HepG2 (cell line): Measurements from ENCODE around the gene ZNF341. TPM values are rescaled to one million over a fixed set of nuclear protein-coding genes. Genes with fewer than 3 reads are reported as not detected.

ENCODE experiments used
- KLF12 ChIP-seq: sonication (generic); formaldehyde crosslinking; IDR thresholded peaks from 2 replicates; pipeline ENCODE4 v1.4.0; 2020; ENCODE audit warnings: missing genetic modification reagents, borderline replicate concordance
- NR2C2 ChIP-seq: sonication (generic); formaldehyde crosslinking; IDR thresholded peaks from 2 replicates; pipeline ENCODE4 v1.4.0; 2020; ENCODE audit warnings: missing genetic modification reagents, mild to moderate bottlenecking, moderate library complexity, borderline replicate concordance
- PITX1 ChIP-seq: sonication (generic); formaldehyde crosslinking; IDR thresholded peaks from 2 replicates; pipeline ENCODE4 v1.5.1; 2020; ENCODE audit warnings: mild to moderate bottlenecking, missing genetic modification reagents
- PLRG1 ChIP-seq: fragments of 450-650 bp; conservative IDR thresholded peaks from 2 replicates; pipeline ENCODE4 v1.6.1; 2016
- SP2 ChIP-seq: sonication (generic); formaldehyde crosslinking; IDR thresholded peaks from 2 replicates; pipeline ENCODE4 v1.5.1; 2020; ENCODE audit warnings: mild to moderate bottlenecking, missing genetic modification reagents
- SRF ChIP-seq: IDR thresholded peaks from 2 replicates; pipeline ENCODE4 v1.6.1; 2011; ENCODE audit warnings: mild to moderate bottlenecking, low read depth, low read length, moderate library complexity
- SRSF1 ChIP-seq: fragments of 200-400 bp; formaldehyde crosslinking; optimal IDR thresholded peaks from 2 replicates; pipeline ENCODE3; 2017; ENCODE audit warnings: mild to moderate bottlenecking, low read depth, low read length, moderate library complexity
- TRIM24 ChIP-seq: sonication (generic); formaldehyde crosslinking; IDR thresholded peaks from 2 replicates; pipeline ENCODE4 v1.8.0; 2022; ENCODE audit warnings: mild to moderate bottlenecking, missing genetic modification reagents
- ZKSCAN8 ChIP-seq: IDR thresholded peaks from 2 replicates; pipeline ENCODE4 v1.6.1; 2016; ENCODE audit warnings: borderline replicate concordance, missing genetic modification reagents, missing compliant biosample characterization
- ZNF3 ChIP-seq: IDR thresholded peaks from 2 replicates; pipeline ENCODE4 v1.7.0; 2017; ENCODE audit warnings: inconsistent platforms
- ZNF333 ChIP-seq: sonication (generic); formaldehyde crosslinking; IDR thresholded peaks from 2 replicates; pipeline ENCODE4 v1.4.0; 2020; ENCODE audit warnings: mild to moderate bottlenecking, missing genetic modification reagents, borderline replicate concordance
- ZNF33B ChIP-seq: sonication (generic); formaldehyde crosslinking; IDR thresholded peaks from 2 replicates; pipeline ENCODE4 v1.5.1; 2020; ENCODE audit warnings: mild to moderate bottlenecking, missing genetic modification reagents
- ZNF552 ChIP-seq: sonication (generic); formaldehyde crosslinking; IDR thresholded peaks from 2 replicates; pipeline ENCODE4 v1.9.0; 2022; ENCODE audit warnings: missing genetic modification reagents, mild to moderate bottlenecking, borderline replicate concordance
- ZNF605 ChIP-seq: sonication (generic); formaldehyde crosslinking; IDR thresholded peaks from 2 replicates; pipeline ENCODE4 v1.8.0; 2022; ENCODE audit warnings: mild to moderate bottlenecking, missing genetic modification reagents
- ZNF607 ChIP-seq: sonication (generic); formaldehyde crosslinking; IDR thresholded peaks from 2 replicates; pipeline ENCODE4 v1.5.1; 2020; ENCODE audit warnings: missing genetic modification reagents, mild to moderate bottlenecking, borderline replicate concordance
- ZNF660 ChIP-seq: sonication (generic); formaldehyde crosslinking; IDR thresholded peaks from 2 replicates; pipeline ENCODE4 v1.5.1; 2020; ENCODE audit warnings: mild to moderate bottlenecking, low read depth, missing genetic modification reagents, borderline replicate concordance
- polyA plus RNA-seq, 8 experiments: library from polyadenylated mRNA; depleted of rRNA in 3 of 8; stranded (reverse) in 7 of 8; unstranded in 1 of 8; fragments of >200 nt; fragmentation: Illumina TruSeq in 4 of 8; extraction: Trizol in 4 of 8; gene quantifications; 2 replicates each; pipeline versions ENCODE4 v1.2.1 to v1.2.3, GENCODE V29; 2011 to 2016; ENCODE audit warnings: low read depth in 4 of 8, missing spikeins in 1 of 8, mixed read lengths in 1 of 8; ENCODE audit not compliant: insufficient read depth in 1 of 8
- total RNA-seq, 5 experiments: library from RNA; depleted of rRNA; stranded (reverse); fragments of >200 nt; fragmentation: Illumina TruSeq; extraction: Trizol; gene quantifications; 2 replicates each; pipeline ENCODE4 v1.2.3, GENCODE V29; 2016; ENCODE audit warnings: low read depth in 1 of 5
- TF ChIP-seq, protein P1 (sequence below): sonication (generic); formaldehyde crosslinking; IDR thresholded peaks from 2 replicates; pipeline ENCODE4 v1.5.0; 2020; ENCODE audit warnings: missing genetic modification reagents, mild to moderate bottlenecking, borderline replicate concordance
- TF ChIP-seq, protein P2 (sequence below): IDR thresholded peaks from 2 replicates; pipeline ENCODE4 v1.6.1; 2016; ENCODE audit warnings: low read depth, borderline replicate concordance
- TF ChIP-seq, protein P3 (sequence below): sonication (generic); formaldehyde crosslinking; IDR thresholded peaks from 2 replicates; pipeline ENCODE4 v1.4.0; 2020; ENCODE audit warnings: low read depth, missing genetic modification reagents
- TF ChIP-seq, protein P4 (sequence below): IDR thresholded peaks from 2 replicates; pipeline ENCODE4 v1.6.1; 2016; ENCODE audit warnings: mild to moderate bottlenecking, missing biosample characterization, missing genetic modification reagents
- TF ChIP-seq, protein P5 (sequence below): sonication (generic); formaldehyde crosslinking; IDR thresholded peaks from 2 replicates; pipeline ENCODE4 v1.4.0; 2020; ENCODE audit warnings: mild to moderate bottlenecking, missing genetic modification reagents

Gene ZNF341
- total and polyA plus RNA-seq, 2 of the 13 experiments (the other 11 are each of a cell fraction or from before 2014, with no cell fraction given), result 1.1 to 2.2 TPM

DNA sequence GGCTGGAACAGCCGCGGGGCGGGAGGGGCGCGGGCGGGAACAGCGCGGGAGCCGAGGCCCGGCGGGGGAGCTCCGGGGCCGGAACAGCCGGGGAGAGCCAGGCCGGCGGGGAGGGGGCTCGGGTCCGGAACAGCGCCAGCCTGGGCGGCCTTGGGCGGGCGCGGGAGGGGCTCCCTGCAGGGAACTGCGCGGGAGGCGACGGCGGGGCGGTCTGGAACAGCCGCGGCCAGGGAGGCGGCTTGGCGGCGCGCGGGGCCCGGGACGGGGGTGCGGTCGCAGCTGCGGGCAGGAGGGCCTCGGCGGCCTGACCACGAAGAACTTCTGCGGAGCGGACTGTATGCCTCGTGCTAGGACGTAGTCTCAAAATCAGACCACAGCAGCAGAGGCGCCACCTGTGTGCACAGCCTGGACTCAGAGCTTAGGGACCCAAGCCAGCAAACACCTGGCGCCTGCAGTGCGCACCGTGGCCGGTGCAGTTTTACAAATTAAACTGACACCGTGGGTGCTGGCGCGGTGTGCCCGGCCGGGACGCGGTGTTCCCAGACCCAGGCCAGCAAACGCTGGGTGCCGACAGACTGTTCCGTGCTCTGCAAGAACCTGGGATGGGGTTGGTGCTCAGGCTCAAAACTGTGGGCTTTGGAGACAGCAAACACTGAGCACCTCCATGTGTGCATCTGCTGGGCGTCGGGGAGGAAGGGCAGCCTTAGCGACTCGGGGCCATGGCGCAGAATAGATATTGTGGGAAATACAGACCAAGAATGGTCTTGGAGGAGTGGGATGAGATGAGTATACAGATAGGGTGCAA is 572 bp downstream of the ZNF341 start (continued):
- TF ChIP-seq, protein P1, sequence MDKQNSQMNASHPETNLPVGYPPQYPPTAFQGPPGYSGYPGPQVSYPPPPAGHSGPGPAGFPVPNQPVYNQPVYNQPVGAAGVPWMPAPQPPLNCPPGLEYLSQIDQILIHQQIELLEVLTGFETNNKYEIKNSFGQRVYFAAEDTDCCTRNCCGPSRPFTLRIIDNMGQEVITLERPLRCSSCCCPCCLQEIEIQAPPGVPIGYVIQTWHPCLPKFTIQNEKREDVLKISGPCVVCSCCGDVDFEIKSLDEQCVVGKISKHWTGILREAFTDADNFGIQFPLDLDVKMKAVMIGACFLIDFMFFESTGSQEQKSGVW (CRISPR knock-in tag), result no peak
- TF ChIP-seq, protein P2, sequence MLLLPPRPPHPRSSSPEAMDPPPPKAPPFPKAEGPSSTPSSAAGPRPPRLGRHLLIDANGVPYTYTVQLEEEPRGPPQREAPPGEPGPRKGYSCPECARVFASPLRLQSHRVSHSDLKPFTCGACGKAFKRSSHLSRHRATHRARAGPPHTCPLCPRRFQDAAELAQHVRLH (CRISPR knock-in tag), result peak; percentile 12; the same call in 1 of the 2 replicates
- TF ChIP-seq PLRG1 (no peak), PITX1 (peak; percentile 80; the same call in 1 of the 2 replicates), ZNF660 (CRISPR knock-in tag) (0 out of 2 replicates have a peak, but pooled peaks have one; percentile 69), KLF12 (CRISPR knock-in tag) (peak; percentile 96), NR2C2 (peak; percentile 9; the same call in 1 of the 2 replicates), ZNF333 (CRISPR knock-in tag) (peak; percentile 27; the same call in 1 of the 2 replicates), ZNF3 (CRISPR knock-in tag) (peak; percentile 70), ZNF607 (CRISPR knock-in tag) (peak; percentile 68), SRF (peak; percentile 64; the same call in 1 of the 2 replicates), SRSF1 (peak; percentile 100), ZKSCAN8 (CRISPR knock-in tag) (peak; percentile 100), ZNF552 (CRISPR knock-in tag) (peak; percentile 64; the same call in 1 of the 2 replicates), ZNF33B (CRISPR knock-in tag) (peak; percentile 80), TRIM24 (0 out of 2 replicates have a peak, but pooled peaks have one; percentile 26), ZNF605 (CRISPR knock-in tag) (no peak), SP2 (CRISPR knock-in tag) (peak; percentile 32; the same call in 1 of the 2 replicates)
- TF ChIP-seq, protein P3, sequence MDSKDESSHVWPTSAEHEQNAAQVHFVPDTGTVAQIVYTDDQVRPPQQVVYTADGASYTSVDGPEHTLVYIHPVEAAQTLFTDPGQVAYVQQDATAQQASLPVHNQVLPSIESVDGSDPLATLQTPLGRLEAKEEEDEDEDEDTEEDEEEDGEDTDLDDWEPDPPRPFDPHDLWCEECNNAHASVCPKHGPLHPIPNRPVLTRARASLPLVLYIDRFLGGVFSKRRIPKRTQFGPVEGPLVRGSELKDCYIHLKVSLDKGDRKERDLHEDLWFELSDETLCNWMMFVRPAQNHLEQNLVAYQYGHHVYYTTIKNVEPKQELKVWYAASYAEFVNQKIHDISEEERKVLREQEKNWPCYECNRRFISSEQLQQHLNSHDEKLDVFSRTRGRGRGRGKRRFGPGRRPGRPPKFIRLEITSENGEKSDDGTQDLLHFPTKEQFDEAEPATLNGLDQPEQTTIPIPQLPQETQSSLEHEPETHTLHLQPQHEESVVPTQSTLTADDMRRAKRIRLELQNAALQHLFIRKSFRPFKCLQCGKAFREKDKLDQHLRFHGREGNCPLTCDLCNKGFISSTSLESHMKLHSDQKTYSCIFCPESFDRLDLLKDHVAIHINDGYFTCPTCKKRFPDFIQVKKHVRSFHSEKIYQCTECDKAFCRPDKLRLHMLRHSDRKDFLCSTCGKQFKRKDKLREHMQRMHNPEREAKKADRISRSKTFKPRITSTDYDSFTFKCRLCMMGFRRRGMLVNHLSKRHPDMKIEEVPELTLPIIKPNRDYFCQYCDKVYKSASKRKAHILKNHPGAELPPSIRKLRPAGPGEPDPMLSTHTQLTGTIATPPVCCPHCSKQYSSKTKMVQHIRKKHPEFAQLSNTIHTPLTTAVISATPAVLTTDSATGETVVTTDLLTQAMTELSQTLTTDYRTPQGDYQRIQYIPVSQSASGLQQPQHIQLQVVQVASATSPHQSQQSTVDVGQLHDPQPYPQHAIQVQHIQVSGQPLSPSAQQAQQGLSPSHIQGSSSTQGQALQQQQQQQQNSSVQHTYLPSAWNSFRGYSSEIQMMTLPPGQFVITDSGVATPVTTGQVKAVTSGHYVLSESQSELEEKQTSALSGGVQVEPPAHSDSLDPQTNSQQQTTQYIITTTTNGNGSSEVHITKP (CRISPR knock-in tag), result 0 out of 2 replicates have a peak, but pooled peaks have one; percentile 52
- TF ChIP-seq, protein P4, sequence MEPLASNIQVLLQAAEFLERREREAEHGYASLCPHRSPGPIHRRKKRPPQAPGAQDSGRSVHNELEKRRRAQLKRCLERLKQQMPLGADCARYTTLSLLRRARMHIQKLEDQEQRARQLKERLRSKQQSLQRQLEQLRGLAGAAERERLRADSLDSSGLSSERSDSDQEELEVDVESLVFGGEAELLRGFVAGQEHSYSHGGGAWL (CRISPR knock-in tag), result peak; percentile 76
- TF ChIP-seq, protein P5, sequence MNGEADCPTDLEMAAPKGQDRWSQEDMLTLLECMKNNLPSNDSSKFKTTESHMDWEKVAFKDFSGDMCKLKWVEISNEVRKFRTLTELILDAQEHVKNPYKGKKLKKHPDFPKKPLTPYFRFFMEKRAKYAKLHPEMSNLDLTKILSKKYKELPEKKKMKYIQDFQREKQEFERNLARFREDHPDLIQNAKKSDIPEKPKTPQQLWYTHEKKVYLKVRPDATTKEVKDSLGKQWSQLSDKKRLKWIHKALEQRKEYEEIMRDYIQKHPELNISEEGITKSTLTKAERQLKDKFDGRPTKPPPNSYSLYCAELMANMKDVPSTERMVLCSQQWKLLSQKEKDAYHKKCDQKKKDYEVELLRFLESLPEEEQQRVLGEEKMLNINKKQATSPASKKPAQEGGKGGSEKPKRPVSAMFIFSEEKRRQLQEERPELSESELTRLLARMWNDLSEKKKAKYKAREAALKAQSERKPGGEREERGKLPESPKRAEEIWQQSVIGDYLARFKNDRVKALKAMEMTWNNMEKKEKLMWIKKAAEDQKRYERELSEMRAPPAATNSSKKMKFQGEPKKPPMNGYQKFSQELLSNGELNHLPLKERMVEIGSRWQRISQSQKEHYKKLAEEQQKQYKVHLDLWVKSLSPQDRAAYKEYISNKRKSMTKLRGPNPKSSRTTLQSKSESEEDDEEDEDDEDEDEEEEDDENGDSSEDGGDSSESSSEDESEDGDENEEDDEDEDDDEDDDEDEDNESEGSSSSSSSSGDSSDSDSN (CRISPR knock-in tag), result peak; percentile 93
